ENCODE results near the gene NEURL2.

The NEURL2 gene

GRCh38 chr20:45857882-45858216 lies 33.2 kb downstream of the NEURL2 start:
- Histone ChIP-seq H3K27me3 (ENCODE audit: control insufficient read depth, insufficient read depth, low read length) (no peaks in the 10 kb centered on the region), H3K4me3 (ENCODE audit: low read length) (peak overlapping the region; percentile 70), H3K36me3 (ENCODE audit: control insufficient read depth, low read depth, low read length) (no peaks in the 10 kb centered on the region), H3K27ac (ENCODE audit: low read length) (no peak overlapping the region), H3K9ac (ENCODE audit: low read length) (no peak overlapping the region), H3K4me1 (ENCODE audit: control insufficient read depth, low read depth, low read length) (peaks cover 25% of the 10 kb centered on the region), H3K9me3 (ENCODE audit: control insufficient read depth, low read depth, low read length) (no peaks in the 10 kb centered on the region)

GRCh38 chr20:45857114-45857881 lies 33.7 kb downstream of the NEURL2 start, which contains the start of the genes ACOT8 and ZSWIM3:
ACOT8 (minus strand) TSS chr20:45857392; CDS start chr20:45857315, 77 bp downstream.
ZSWIM3 (plus strand) TSS chr20:45857614; CDS start chr20:45857826, 212 bp downstream.
- no peaks in the 10 kb centered on the region for H3K27me3 ChIP-seq (ENCODE audit: control insufficient read depth, insufficient read depth, low read length)
- no peaks in the 10 kb centered on the region for H3K36me3 ChIP-seq (ENCODE audit: control insufficient read depth, low read depth, low read length)
- no peak within 1 kb of the TSS for H3K27ac ChIP-seq (ENCODE audit: low read length)
- H3K9ac ChIP-seq (ENCODE audit: low read length), result peak within 1 kb of the TSS; percentile 43
- peaks cover 25% of the 10 kb centered on the region for H3K4me1 ChIP-seq (ENCODE audit: control insufficient read depth, low read depth, low read length)
- peak within 1 kb of the TSS; percentile 70 for H3K4me3 ChIP-seq (ENCODE audit: low read length)
- no peaks in the 10 kb centered on the region for H3K9me3 ChIP-seq (ENCODE audit: control insufficient read depth, low read depth, low read length)

GRCh38 chr20:45853484-45853883 lies 37.5 kb downstream of the NEURL2 start:
- Histone ChIP-seq H3K4me1 (ENCODE audit: control insufficient read depth, low read depth, low read length) (peaks cover 15% of the 10 kb centered on the region), H3K9ac (ENCODE audit: low read length) (no peak overlapping the region), H3K27ac (ENCODE audit: low read length) (no peak overlapping the region), H3K36me3 (ENCODE audit: control insufficient read depth, low read depth, low read length) (no peaks in the 10 kb centered on the region), H3K27me3 (ENCODE audit: control insufficient read depth, insufficient read depth, low read length) (no peaks in the 10 kb centered on the region), H3K4me3 (ENCODE audit: low read length) (peak overlapping the region; percentile 17), H3K9me3 (ENCODE audit: control insufficient read depth, low read depth, low read length) (no peaks in the 10 kb centered on the region)

- Histone ChIP-seq H3K27ac (ENCODE audit: low read length) (no peak overlapping the region), H3K36me3 (ENCODE audit: control insufficient read depth, low read depth, low read length) (peaks cover 5% of the 10 kb centered on the region)
These were observed 38.7 kb downstream of the NEURL2 start for GRCh38 chr20:45852326-45852725.

GRCh38 chr20:45851501-45851900 lies 39.5 kb downstream of the NEURL2 start:
- Histone ChIP-seq H3K36me3 (ENCODE audit: control insufficient read depth, low read depth, low read length) (peaks cover 5% of the 10 kb centered on the region), H3K4me1 (ENCODE audit: control insufficient read depth, low read depth, low read length) (peaks cover 10% of the 10 kb centered on the region), H3K9me3 (ENCODE audit: control insufficient read depth, low read depth, low read length) (no peaks in the 10 kb centered on the region), H3K27me3 (ENCODE audit: control insufficient read depth, insufficient read depth, low read length) (no peaks in the 10 kb centered on the region), H3K27ac (ENCODE audit: low read length) (no peak overlapping the region), H3K9ac (ENCODE audit: low read length) (no peak overlapping the region), H3K4me3 (ENCODE audit: low read length) (no peak overlapping the region)

More at GRCh38 chr20:45852326-45852725, 38.7 kb downstream of the NEURL2 start:
- H3K9me3 ChIP-seq (ENCODE audit: control insufficient read depth, low read depth, low read length), result no peaks in the 10 kb centered on the region
- no peaks in the 10 kb centered on the region for H3K27me3 ChIP-seq (ENCODE audit: control insufficient read depth, insufficient read depth, low read length)
- no peak overlapping the region for H3K9ac ChIP-seq (ENCODE audit: low read length)
- H3K4me1 ChIP-seq (ENCODE audit: control insufficient read depth, low read depth, low read length), result peaks cover 10% of the 10 kb centered on the region
- no peak overlapping the region for H3K4me3 ChIP-seq (ENCODE audit: low read length)

GRCh38 chr20:45850926-45851325 lies 40.1 kb downstream of the NEURL2 start:
- Histone ChIP-seq H3K27ac (ENCODE audit: low read length) (no peak overlapping the region), H3K4me3 (ENCODE audit: low read length) (no peak overlapping the region), H3K4me1 (ENCODE audit: control insufficient read depth, low read depth, low read length) (peaks cover 10% of the 10 kb centered on the region), H3K9ac (ENCODE audit: low read length) (no peak overlapping the region), H3K27me3 (ENCODE audit: control insufficient read depth, insufficient read depth, low read length) (no peaks in the 10 kb centered on the region), H3K36me3 (ENCODE audit: control insufficient read depth, low read depth, low read length) (peaks cover 8% of the 10 kb centered on the region), H3K9me3 (ENCODE audit: control insufficient read depth, low read depth, low read length) (no peaks in the 10 kb centered on the region)

- Histone ChIP-seq H3K9ac (ENCODE audit: low read length) (no peak overlapping the region), H3K27ac (ENCODE audit: low read length) (no peak overlapping the region), H3K9me3 (ENCODE audit: control insufficient read depth, low read depth, low read length) (no peaks in the 10 kb centered on the region), H3K36me3 (ENCODE audit: control insufficient read depth, low read depth, low read length) (peaks cover 8% of the 10 kb centered on the region), H3K27me3 (ENCODE audit: control insufficient read depth, insufficient read depth, low read length) (no peaks in the 10 kb centered on the region), H3K4me3 (ENCODE audit: low read length) (no peak overlapping the region), H3K4me1 (ENCODE audit: control insufficient read depth, low read depth, low read length) (peaks cover 10% of the 10 kb centered on the region)
These were observed 40.8 kb downstream of the NEURL2 start for GRCh38 chr20:45850238-45850637.

- Histone ChIP-seq H3K9me3 (ENCODE audit: control insufficient read depth, low read depth, low read length) (no peaks in the 10 kb centered on the region), H3K27ac (ENCODE audit: low read length) (no peak overlapping the region), H3K9ac (ENCODE audit: low read length) (no peak overlapping the region), H3K36me3 (ENCODE audit: control insufficient read depth, low read depth, low read length) (peaks cover 14% of the 10 kb centered on the region), H3K4me1 (ENCODE audit: control insufficient read depth, low read depth, low read length) (peaks cover 10% of the 10 kb centered on the region), H3K27me3 (ENCODE audit: control insufficient read depth, insufficient read depth, low read length) (no peaks in the 10 kb centered on the region), H3K4me3 (ENCODE audit: low read length) (no peak overlapping the region)
These were observed 41.9 kb downstream of the NEURL2 start for GRCh38 chr20:45848969-45849582.

- Histone ChIP-seq H3K27ac (ENCODE audit: low read length) (no peak overlapping the region), H3K4me1 (ENCODE audit: control insufficient read depth, low read depth, low read length) (peaks cover 5% of the 10 kb centered on the region), H3K27me3 (ENCODE audit: control insufficient read depth, insufficient read depth, low read length) (no peaks in the 10 kb centered on the region), H3K9me3 (ENCODE audit: control insufficient read depth, low read depth, low read length) (no peaks in the 10 kb centered on the region), H3K4me3 (ENCODE audit: low read length) (no peak overlapping the region), H3K9ac (ENCODE audit: low read length) (no peak overlapping the region), H3K36me3 (ENCODE audit: control insufficient read depth, low read depth, low read length) (peaks cover 20% of the 10 kb centered on the region)
These were observed 42.6 kb downstream of the NEURL2 start for GRCh38 chr20:45848421-45848820.

- no peak overlapping the region for H3K27ac ChIP-seq (ENCODE audit: low read length)
- H3K4me1 ChIP-seq (ENCODE audit: control insufficient read depth, low read depth, low read length), result no peaks in the 10 kb centered on the region
- no peaks in the 10 kb centered on the region for H3K27me3 ChIP-seq (ENCODE audit: control insufficient read depth, insufficient read depth, low read length)
- no peak overlapping the region for H3K4me3 ChIP-seq (ENCODE audit: low read length)
- peaks cover 41% of the 10 kb centered on the region for H3K36me3 ChIP-seq (ENCODE audit: control insufficient read depth, low read depth, low read length)
- H3K9ac ChIP-seq (ENCODE audit: low read length), result no peak overlapping the region
- no peaks in the 10 kb centered on the region for H3K9me3 ChIP-seq (ENCODE audit: control insufficient read depth, low read depth, low read length)
These were observed 45.6 kb downstream of the NEURL2 start for GRCh38 chr20:45845452-45845851.

GRCh38 chr20:45843506-45843905 lies 47.5 kb downstream of the NEURL2 start:
- Histone ChIP-seq H3K27me3 (ENCODE audit: control insufficient read depth, insufficient read depth, low read length) (no peaks in the 10 kb centered on the region), H3K4me1 (ENCODE audit: control insufficient read depth, low read depth, low read length) (no peaks in the 10 kb centered on the region), H3K36me3 (ENCODE audit: control insufficient read depth, low read depth, low read length) (peaks cover 41% of the 10 kb centered on the region), H3K9ac (ENCODE audit: low read length) (no peak overlapping the region), H3K9me3 (ENCODE audit: control insufficient read depth, low read depth, low read length) (no peaks in the 10 kb centered on the region), H3K27ac (ENCODE audit: low read length) (no peak overlapping the region), H3K4me3 (ENCODE audit: low read length) (no peak overlapping the region)

All from iPS-18a (cell line).